Liver (tissue), 9 donors: Measurements from ENCODE around the gene ZNF746. TPM values are rescaled to one million over a fixed set of nuclear protein-coding genes. Genes with fewer than 3 reads are reported as not detected.
A peak's percentile ranks its signal among the peaks of the same experiment; 100 is the strongest.

Source experiments
- DNase-seq: peaks from one replicate; pipeline ENCODE4 v3.0.0-alpha.2; 2017; ENCODE audit warnings: low spot score
- H3K27ac ChIP-seq, 2 donors: one replicate each; pipeline ENCODE4 v1.7.0; 2013; ENCODE audit warnings: inconsistent platforms in 2 of 2, low read length in 2 of 2, control low read depth in 1 of 2, low read depth in 1 of 2, mild to moderate bottlenecking in 1 of 2
- H3K27me3 ChIP-seq, 4 donors: one replicate each; pipeline versions ENCODE4 v1.6.1 to v1.7.0; 2013; ENCODE audit warnings: low read length in 3 of 4, inconsistent platforms in 1 of 4, mild to moderate bottlenecking in 1 of 4, moderate library complexity in 1 of 4; ENCODE audit not compliant: control insufficient read depth in 4 of 4, insufficient read depth in 4 of 4
- H3K36me3 ChIP-seq, 4 donors: one replicate each; pipeline versions ENCODE4 v1.6.1 to v1.7.0; 2013; ENCODE audit warnings: low read length in 3 of 4, mild to moderate bottlenecking in 3 of 4, low read depth in 1 of 4, moderate library complexity in 1 of 4; ENCODE audit not compliant: control insufficient read depth in 4 of 4, insufficient read depth in 3 of 4
- H3K4me1 ChIP-seq, 4 donors: one replicate each; pipeline versions ENCODE4 v1.6.1 to v1.7.0; 2013; ENCODE audit warnings: low read length in 3 of 4, mild to moderate bottlenecking in 3 of 4, moderate library complexity in 1 of 4; ENCODE audit not compliant: control insufficient read depth in 4 of 4, insufficient read depth in 4 of 4
- H3K4me3 ChIP-seq, 3 donors: one replicate each; pipeline versions ENCODE4 v1.6.1 to v1.7.0; 2013; ENCODE audit warnings: low read length in 3 of 3, control low read depth in 1 of 3, low read depth in 1 of 3, mild to moderate bottlenecking in 1 of 3
- H3K9ac ChIP-seq, 2 donors: one replicate each; pipeline ENCODE4 v1.7.0; 2013; ENCODE audit warnings: low read length in 2 of 2, mild to moderate bottlenecking in 2 of 2, moderate library complexity in 2 of 2, control low read depth in 1 of 2, low read depth in 1 of 2
- H3K9me3 ChIP-seq, 4 donors: one replicate each; pipeline versions ENCODE4 v1.6.1 to v1.7.0; 2013; ENCODE audit warnings: low read length in 3 of 4; ENCODE audit not compliant: control insufficient read depth in 4 of 4
- ATF3 ChIP-seq: IDR thresholded peaks from 2 replicates; pipeline ENCODE4 v1.6.1; 2016; ENCODE audit warnings: antibody characterized with exemption
- CTCF ChIP-seq: fragments of 150-350 bp; IDR thresholded peaks from 2 replicates; pipeline ENCODE4 v1.5.1; 2017; ENCODE audit warnings: improper control_type of control experiment, low read depth, low read length; ENCODE audit not compliant: missing input control
- EGR1 ChIP-seq, 2 donors: IDR thresholded peaks; 2 replicates each; pipeline ENCODE4 v1.6.1; 2016 to 2018; ENCODE audit warnings: antibody characterized with exemption in 2 of 2, low read depth in 2 of 2
- FOXA1 ChIP-seq: IDR thresholded peaks from 2 replicates; pipeline ENCODE4 v1.6.1; 2016; ENCODE audit warnings: antibody characterized with exemption
- FOXA2 ChIP-seq: IDR thresholded peaks from 2 replicates; pipeline ENCODE4 v1.6.1; 2016; ENCODE audit warnings: antibody characterized with exemption
- GABPA ChIP-seq, 2 donors: IDR thresholded peaks in 1 of 2; conservative IDR thresholded peaks in 1 of 2; 2 replicates each; pipeline ENCODE4 v1.6.1; 2016; ENCODE audit warnings: antibody characterized with exemption in 2 of 2, mild to moderate bottlenecking in 1 of 2, moderate library complexity in 1 of 2
- HNF4A ChIP-seq, 2 donors: conservative IDR thresholded peaks; 2 replicates each; pipeline ENCODE4 v1.6.1; 2016; ENCODE audit warnings: antibody characterized with exemption in 2 of 2, mild to moderate bottlenecking in 2 of 2
- HNF4G ChIP-seq: IDR thresholded peaks from 2 replicates; pipeline ENCODE4 v1.6.1; 2016; ENCODE audit warnings: antibody characterized with exemption
- JUND ChIP-seq, 2 donors: IDR thresholded peaks; 2 replicates each; pipeline ENCODE4 v1.6.1; 2016; ENCODE audit warnings: antibody characterized with exemption in 2 of 2
- MAX ChIP-seq: IDR thresholded peaks from 2 replicates; pipeline ENCODE4 v1.6.1; 2016; ENCODE audit warnings: antibody characterized with exemption
- NR2F2 ChIP-seq: IDR thresholded peaks from 2 replicates; pipeline ENCODE4 v1.6.1; 2016; ENCODE audit warnings: antibody characterized with exemption
- RAD21 ChIP-seq, 2 donors: IDR thresholded peaks; 2 replicates each; pipeline ENCODE4 v1.6.1; 2016; ENCODE audit warnings: antibody characterized with exemption in 2 of 2, mild to moderate bottlenecking in 2 of 2
- REST ChIP-seq: IDR thresholded peaks from 2 replicates; pipeline ENCODE4 v1.6.1; 2016; ENCODE audit warnings: antibody characterized with exemption, mild to moderate bottlenecking
- RXRA ChIP-seq, 2 donors: IDR thresholded peaks; 2 replicates each; pipeline ENCODE4 v1.6.1; 2017 to 2018; ENCODE audit warnings: antibody characterized with exemption in 2 of 2, mild to moderate bottlenecking in 1 of 2
- SP1 ChIP-seq: IDR thresholded peaks from 2 replicates; pipeline ENCODE4 v1.6.1; 2018; ENCODE audit warnings: antibody characterized with exemption, mild to moderate bottlenecking
- TAF1 ChIP-seq: conservative IDR thresholded peaks from 2 replicates; pipeline ENCODE4 v1.6.1; 2016; ENCODE audit warnings: antibody characterized with exemption, mild to moderate bottlenecking
- YY1 ChIP-seq: IDR thresholded peaks from 2 replicates; pipeline ENCODE4 v1.6.1; 2016; ENCODE audit warnings: antibody characterized with exemption, mild to moderate bottlenecking
- ZBTB33 ChIP-seq: IDR thresholded peaks from 2 replicates; pipeline ENCODE4 v1.6.1; 2016; ENCODE audit warnings: antibody characterized with exemption
- WGBS: extraction: QIAGEN DNeasy Blood & Tissue Kit; methylation state at CpG from one replicate; pipeline ENCODE4 v1.1.7; 2013; 5-methylcytosine and 5-hydroxymethylcytosine counted together
- polyA plus RNA-seq, 2 donors: library from polyadenylated mRNA; stranded (reverse) in 1 of 2; unstranded in 1 of 2; fragments of 200-250 nt in 1 of 2; fragments of >200 nt in 1 of 2; fragmentation: Nextera tagmentation in 1 of 2; extraction: Ambion mirVana in 1 of 2; gene quantifications; one replicate each; pipeline versions ENCODE4 v1.2.1 to v1.2.3, GENCODE V29; 2013 to 2015
- total RNA-seq, 2 donors: library from RNA; depleted of rRNA; stranded (reverse); fragments of >200 nt; gene quantifications; one replicate each; pipeline ENCODE4 v1.2.3, GENCODE V29; 2014
- donor health status: healthy.
- donor health status: healthy.
- donor health status: healthy.
- donor health status: healthy.
- donor health status: healthy.

ZNF746 gene
- total and polyA plus RNA-seq, 4 donors, result 3.8 to 13.5 (median 9.2) TPM

GRCh38 chr7:149454006-149454405 lies 43.6 kb downstream of the ZNF746 start:
- no peaks in the 10 kb centered on the region for H3K27me3 ChIP-seq
- peaks cover 26 to 50% (median 34%) of the 10 kb centered on the region in 4 donors for H3K36me3 ChIP-seq
- H3K4me3 ChIP-seq, result no peak overlapping the region
- no peak overlapping the region for H3K9ac ChIP-seq
- H3K4me1 ChIP-seq, result peaks cover 0 to 12% (median 6%) of the 10 kb centered on the region in 4 donors
- 96% methylated on average over 10 of the region's 10 CpGs for WGBS
- H3K9me3 ChIP-seq, result no peaks in the 10 kb centered on the region
- no peak for DNase-seq
- H3K27ac ChIP-seq, result no peak overlapping the region
- TF ChIP-seq SP1, result no peak
- no peak for TF ChIP-seq HNF4A (conservative IDR thresholded peaks at IDR 0.05)
- no peak for TF ChIP-seq CTCF
- no peak for TF ChIP-seq HNF4G
- TF ChIP-seq RAD21 (IDR thresholded peaks at IDR 0.05), result no peak
- no peak for TF ChIP-seq GABPA (IDR thresholded peaks at IDR 0.05 in 1 of 2, conservative IDR thresholded peaks at IDR 0.05 in 1 of 2)
- TF ChIP-seq REST, result no peak
- no peak for TF ChIP-seq YY1
- no peak for TF ChIP-seq EGR1 (IDR thresholded peaks at IDR 0.05; ENCODE audit: low read depth in 2 of 2)
- TF ChIP-seq FOXA2, result no peak
- no peak for TF ChIP-seq NR2F2
- TF ChIP-seq MAX, result no peak
- TF ChIP-seq FOXA1, result no peak
- no peak for TF ChIP-seq JUND (IDR thresholded peaks at IDR 0.05)
- TF ChIP-seq ZBTB33, result no peak
- no peak for TF ChIP-seq TAF1

- Histone ChIP-seq H3K4me1 (no peaks in the 10 kb centered on the region), H3K27ac (no peak overlapping the region), H3K4me3 (no peak overlapping the region), H3K9me3 (no peaks in the 10 kb centered on the region), H3K36me3 (peaks cover 29 to 69% (median 47%) of the 10 kb centered on the region in 4 donors), H3K27me3 (no peaks in the 10 kb centered on the region), H3K9ac (no peak overlapping the region)
- peak; percentile 19 for DNase-seq
- WGBS, result 97% methylated on average over 10 of the region's 10 CpGs
- TF ChIP-seq ATF3 (no peak), RXRA (IDR thresholded peaks at IDR 0.05) (no peak), NR2F2 (no peak), YY1 (no peak), ZBTB33 (no peak), FOXA2 (no peak), EGR1 (IDR thresholded peaks at IDR 0.05; ENCODE audit: low read depth in 2 of 2) (no peak), SP1 (no peak), HNF4G (no peak), GABPA (IDR thresholded peaks at IDR 0.05 in 1 of 2, conservative IDR thresholded peaks at IDR 0.05 in 1 of 2) (no peak), CTCF (no peak), JUND (IDR thresholded peaks at IDR 0.05) (no peak), RAD21 (IDR thresholded peaks at IDR 0.05) (no peak), HNF4A (conservative IDR thresholded peaks at IDR 0.05) (no peak), TAF1 (no peak), FOXA1 (no peak), MAX (no peak)
Measured at GRCh38 chr7:149450821-149451220, 46.8 kb downstream of the ZNF746 start.
